NCI-H526 treated with DMSO at 0.1 percent for 48 hours (cell line): ENCODE measurements around the gene SEC24B.

Experiments used
- DNase-seq: peaks from one replicate; lab custom pipeline; 2025; lab: John Stamatoyannopoulos, UW

The SEC24B gene

DNA sequence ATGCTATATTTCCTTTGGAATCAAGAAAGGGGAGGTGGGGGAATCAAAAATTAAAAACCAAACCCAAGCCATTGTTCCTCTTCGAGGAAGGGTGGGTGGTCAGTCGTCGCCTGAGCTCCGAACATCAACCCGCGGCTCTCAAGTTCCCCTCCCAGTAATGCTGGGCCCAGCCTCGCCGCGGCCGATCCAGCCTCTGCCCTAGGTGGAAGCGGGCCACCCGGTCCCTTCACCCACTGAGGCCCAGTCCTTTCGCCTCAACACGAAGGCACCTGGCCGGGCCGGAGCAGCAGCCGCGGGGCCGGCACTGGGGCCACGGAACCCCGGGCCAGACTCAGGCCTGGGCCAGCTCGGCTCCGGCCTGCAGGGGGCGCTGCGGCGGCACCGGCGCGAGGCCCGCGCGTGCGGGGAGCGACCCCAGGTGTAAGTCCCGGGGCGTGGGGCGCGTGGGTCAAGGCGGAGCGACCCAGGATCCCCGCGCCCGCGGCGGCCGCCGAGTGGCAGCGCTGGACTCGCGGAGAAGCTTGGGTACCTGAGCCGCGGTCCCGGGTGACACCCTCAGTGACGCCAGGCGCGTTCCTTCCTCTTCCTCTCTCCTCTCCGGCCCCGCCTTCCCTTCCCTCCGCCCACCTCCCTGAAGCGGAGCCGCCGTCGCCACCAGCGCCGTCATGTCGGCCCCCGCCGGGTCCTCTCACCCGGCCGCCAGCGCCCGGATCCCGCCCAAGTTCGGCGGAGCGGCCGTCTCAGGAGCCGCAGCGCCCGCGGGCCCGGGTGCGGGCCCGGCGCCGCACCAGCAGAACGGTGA, at the start of gene SEC24B:
SEC24B (plus strand) TSS at position 611 of the 802 bp plus-strand sequence; CDS start at position 666, 55 bp downstream.
- peak; percentile 72 for DNase-seq

- DNase-seq = no peak
These were observed 49.8 kb upstream of the SEC24B start for GRCh38 chr4:109383823-109384222.

DNA sequence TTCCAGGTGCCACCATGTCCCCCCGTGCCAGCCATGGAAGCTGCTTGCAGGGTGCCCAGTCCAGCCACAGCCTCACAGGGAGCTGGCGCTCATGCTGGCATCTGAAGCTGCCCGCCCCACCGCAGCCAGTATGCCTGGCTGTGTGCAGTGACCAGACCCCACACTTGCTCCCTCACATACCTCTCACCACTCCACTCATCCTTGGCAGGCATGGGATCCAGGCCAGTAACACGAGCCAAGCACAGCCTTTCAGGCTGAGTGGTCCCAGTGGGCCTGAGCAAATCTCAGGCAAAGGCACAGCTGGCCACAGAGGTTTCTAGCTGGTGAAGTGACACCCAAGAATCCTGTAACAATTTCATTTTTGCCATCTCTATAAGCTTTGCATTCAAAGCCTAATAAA, 48.4 kb upstream of the SEC24B start:
- no peak for DNase-seq

DNA sequence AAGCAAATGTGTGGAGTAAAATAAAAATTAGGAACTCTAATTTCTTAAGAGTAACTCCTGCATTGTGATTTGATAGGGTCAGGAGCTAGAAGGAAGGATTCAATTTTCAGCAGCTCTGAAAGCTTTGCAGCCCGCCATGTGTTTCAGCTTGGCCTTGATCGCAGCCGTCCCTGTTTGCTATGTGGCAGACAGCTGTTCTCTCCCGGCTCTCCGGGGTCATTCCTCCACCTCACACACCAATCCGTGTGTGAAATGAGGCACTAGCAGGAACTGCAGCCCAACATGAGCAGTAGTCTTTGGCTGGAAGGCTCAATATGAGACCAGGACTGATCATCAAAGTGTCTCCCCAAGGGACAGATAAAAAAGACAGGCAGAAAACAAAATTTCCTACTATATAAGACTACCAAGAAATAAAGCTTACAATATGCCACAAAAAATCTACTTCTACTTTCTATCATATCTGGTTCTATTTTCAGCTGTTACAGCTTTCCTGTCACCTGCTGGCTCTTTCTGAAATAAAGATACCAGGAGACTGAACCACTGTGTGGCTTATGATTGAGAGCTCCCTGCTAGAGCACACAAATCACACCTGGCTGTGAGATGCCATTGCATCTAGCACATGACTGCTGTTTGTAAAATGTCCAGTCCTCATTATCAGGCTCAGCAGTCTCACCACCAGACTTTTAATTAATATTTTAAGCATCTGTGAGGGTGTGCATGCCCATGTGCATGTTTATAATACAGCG, 44.1 kb upstream of the SEC24B start:
- no peak for DNase-seq

- no peak for DNase-seq
These were observed 43.4 kb upstream of the SEC24B start for GRCh38 chr4:109390115-109390768.

- DNase-seq = no peak
These were observed 37.9 kb upstream of the SEC24B start for GRCh38 chr4:109395694-109396093.

DNA sequence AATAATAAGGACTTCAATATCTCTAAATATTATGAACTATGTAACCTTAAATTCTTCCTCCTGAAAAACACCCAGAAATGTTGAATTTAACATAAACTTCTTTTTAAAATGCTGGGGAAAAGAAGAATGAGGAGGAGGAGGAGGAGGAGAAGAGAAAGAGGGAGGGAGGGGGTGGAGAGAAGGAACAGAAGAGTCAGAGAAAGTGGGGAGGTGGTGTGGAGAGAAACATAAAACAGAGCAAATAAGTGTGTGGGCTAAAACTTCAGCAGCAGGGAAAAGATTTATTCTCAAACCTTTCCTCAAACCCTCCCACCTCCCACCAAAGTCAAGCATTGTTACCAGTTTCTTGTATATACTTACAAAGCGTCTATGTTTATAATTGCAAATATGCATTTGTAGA, 34.7 kb upstream of the SEC24B start:
- no peak for DNase-seq

GRCh38 chr4:109406337-109406931, 27.2 kb upstream of the SEC24B start:
- peak; percentile 40 for DNase-seq

GRCh38 chr4:109407027-109407737, 26.4 kb upstream of the SEC24B start:
- DNase-seq = no peak

DNA sequence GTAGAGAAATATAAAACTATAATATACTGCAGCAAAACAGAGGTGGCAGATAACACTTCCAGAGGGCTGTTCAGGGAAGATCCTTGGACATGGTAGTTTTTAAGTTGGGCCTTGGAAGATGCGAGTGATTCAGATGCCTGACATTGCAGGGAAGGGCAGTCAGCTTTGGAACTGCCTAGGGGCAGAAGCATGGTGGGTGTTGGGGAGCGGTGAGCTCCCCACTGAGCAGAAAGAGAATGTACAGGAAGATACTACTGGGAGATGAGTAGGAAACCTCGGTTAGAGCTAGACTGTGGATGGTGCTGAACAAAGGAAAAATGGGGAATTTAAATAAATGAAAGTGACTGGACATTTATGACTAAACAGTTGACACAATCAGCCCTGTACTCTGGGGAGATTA, 24.9 kb upstream of the SEC24B start:
- DNase-seq = no peak

GRCh38 chr4:109410226-109410625, 23.4 kb upstream of the SEC24B start:
- DNase-seq = no peak

DNA sequence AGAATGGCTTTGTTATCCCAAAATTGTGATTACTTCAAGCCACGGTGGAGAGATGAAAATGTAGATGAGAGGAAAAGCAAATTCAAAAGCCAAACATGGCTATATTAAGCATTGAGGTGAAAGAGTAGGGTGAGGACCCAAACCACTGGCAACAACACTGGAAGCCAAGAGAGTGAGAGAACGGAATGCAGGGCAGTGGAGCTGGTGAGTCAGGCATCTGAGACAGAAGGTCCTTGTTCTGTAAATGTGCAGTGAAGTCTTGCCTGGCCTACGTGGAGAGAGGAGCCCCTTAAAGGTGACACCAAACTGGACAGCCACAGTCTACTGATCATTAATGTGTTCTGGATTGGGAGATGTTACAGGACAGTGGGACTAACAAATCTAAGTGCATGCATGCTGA, 22.8 kb upstream of the SEC24B start:
- no peak for DNase-seq

DNA sequence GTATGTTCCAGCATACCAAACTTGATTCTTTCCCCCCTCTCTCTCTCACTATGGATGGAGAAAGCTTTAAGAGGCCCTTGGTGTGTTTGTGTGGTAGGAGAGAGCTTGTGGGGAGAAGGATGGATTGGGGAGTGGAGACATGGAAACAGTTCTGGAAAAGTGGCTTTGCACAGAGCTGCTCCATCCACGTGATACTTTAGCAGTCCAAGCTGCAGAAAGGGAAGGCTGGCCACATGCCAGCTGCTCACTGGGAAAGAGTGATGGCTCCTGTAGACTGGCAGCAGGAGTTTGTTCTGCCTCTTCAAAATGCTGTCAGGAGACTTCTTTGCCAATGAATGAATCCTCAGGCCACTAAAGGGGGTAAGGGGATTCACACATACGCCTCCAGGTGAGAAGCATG, 21.7 kb upstream of the SEC24B start:
- DNase-seq = no peak

GRCh38 chr4:109412776-109413175, 20.8 kb upstream of the SEC24B start:
- DNase-seq = no peak

DNA sequence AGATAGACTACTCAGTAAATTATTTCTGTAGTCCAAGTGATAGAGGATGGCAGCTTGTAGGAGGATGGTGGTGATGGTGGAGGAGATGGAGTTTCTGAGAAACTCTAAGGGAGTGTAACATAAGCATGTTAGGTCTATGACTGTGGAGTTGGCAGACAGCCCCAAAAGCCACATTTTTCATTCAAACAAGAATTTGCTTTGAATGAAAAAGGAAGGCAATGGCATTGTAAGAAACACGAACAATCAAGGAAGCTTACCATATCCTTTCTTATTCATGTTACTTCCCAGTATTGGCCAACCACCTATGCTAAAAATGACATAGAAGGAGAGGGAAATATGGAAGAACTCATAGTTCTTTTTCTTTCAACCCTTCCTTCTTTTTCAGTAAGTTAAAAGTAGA, 18.7 kb upstream of the SEC24B start:
- DNase-seq = no peak

DNA sequence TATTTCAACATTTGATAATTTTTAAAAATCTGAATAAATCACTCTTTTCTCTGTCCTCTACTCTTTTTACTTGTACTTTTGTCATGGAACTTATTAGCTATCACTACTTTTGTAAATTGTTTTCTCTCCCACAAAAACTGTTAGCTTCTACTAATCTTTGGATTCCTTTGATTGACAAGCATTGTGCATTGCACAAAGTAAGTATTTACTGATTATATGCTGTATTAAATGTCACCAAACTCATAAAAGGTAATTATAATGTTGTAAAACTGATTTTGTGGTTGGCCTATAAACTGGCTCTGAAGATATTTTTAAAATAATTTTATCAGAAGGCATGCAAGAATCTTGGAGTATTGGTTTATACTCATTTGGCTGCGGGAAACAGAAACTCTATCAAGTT, 15.0 kb upstream of the SEC24B start:
- no peak for DNase-seq

DNA sequence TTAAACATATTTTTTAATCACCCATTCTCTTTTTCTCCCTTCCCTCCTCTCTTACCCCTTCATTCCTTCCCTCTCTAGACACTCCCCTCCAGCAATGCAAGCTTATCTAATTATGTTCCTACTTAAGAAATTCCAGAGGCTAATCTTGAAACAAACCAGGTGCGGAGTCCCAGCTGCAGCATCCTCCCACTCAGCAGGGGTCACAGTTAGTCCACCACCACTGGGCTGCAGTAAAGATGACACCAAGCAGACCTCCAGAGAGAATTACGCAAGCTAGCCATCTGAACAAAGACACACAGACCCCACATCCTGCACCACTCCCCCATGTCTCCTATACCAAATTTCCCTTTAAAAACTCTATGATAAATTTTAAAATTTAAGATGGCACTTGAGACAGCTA, 13.9 kb upstream of the SEC24B start:
- no peak for DNase-seq

DNA sequence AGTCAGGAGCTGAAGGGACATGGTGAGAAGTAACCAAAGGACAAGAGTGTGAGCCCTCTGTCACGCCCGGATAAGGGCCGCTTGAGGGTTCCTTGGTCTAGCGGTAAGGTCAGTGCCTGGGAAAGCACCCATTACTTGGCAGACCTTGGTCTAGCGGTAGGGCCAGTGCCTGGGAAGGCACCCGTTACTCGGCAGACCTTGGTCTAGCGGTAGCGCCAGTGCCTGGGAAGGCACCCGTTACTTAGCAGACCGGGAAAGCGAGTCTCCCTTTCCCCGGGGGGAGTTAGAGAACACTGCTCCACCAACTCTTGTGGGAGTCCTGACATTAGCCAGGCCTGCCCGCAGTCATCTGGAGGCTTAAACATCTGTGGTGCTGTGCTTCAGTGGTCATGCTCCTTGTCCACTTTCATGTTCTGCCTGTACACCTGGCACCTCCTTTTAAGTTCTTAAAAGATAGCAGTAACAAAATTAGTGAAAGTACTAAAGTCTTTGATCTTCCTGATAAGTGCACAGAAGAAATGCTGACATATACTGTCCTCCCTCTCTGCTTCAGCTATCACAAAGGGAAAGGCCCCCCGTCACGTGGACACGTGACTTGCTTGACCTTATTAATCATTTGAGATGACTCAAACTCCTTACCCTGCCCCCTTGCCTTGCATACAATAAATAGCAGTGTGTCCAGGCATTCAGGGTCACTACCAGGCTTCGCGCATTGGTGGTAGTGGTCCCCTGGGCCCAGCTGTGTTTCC, 9.3 kb upstream of the SEC24B start:
- DNase-seq = no peak

GRCh38 chr4:109425405-109425804, 8.2 kb upstream of the SEC24B start:
- no peak for DNase-seq

- no peak for DNase-seq
These were observed 4.1 kb upstream of the SEC24B start for GRCh38 chr4:109429545-109429944.

- DNase-seq = no peak
These were observed 1.4 kb upstream of the SEC24B start for GRCh38 chr4:109432203-109432602.
